Ascending aorta (tissue), 2 donors: ENCODE measurements around the gene FRAS1. TPM values are rescaled to one million over a fixed set of nuclear protein-coding genes. Genes with fewer than 3 reads are reported as not detected.
"Not testable (repeated sequence)": the region's sequence is repeated elsewhere in the genome, so short reads cannot be mapped to it uniquely, and the experiment has no call there.

Source experiments
- DNase-seq, 2 donors: peaks; one replicate each; pipeline ENCODE4 v3.0.0-alpha.2; 2019; ENCODE audit warnings: low spot score in 2 of 2
- H3K27ac ChIP-seq, 2 donors: fragments of 200-600 bp; sonication (generic); one replicate each; pipeline ENCODE4 v1.5.1; 2016 to 2017; ENCODE audit warnings: mild to moderate bottlenecking in 1 of 2
- H3K27me3 ChIP-seq: fragments of 200-600 bp; sonication (generic); one replicate; pipeline ENCODE4 v1.5.1; 2017
- H3K36me3 ChIP-seq, 2 donors: fragments of 200-600 bp; sonication (generic); one replicate each; pipeline ENCODE4 v1.5.1; 2016
- H3K4me1 ChIP-seq, 2 donors: fragments of 200-600 bp; sonication (generic); one replicate each; pipeline ENCODE4 v1.5.1; 2016 to 2017; ENCODE audit warnings: mild to moderate bottlenecking in 1 of 2
- H3K4me3 ChIP-seq, 2 donors: fragments of 200-600 bp; sonication (generic); one replicate each; pipeline ENCODE4 v1.5.1; 2016 to 2017; ENCODE audit warnings: mild to moderate bottlenecking in 1 of 2
- H3K9me3 ChIP-seq, 2 donors: fragments of 200-600 bp; sonication (generic); one replicate each; pipeline ENCODE4 v1.5.1; 2016
- CTCF ChIP-seq, 3 experiments: fragments of 200-600 bp in 2 of 3; fragments of 450-650 bp in 1 of 3; sonication (generic) in 2 of 3; IDR thresholded peaks; one replicate each; pipeline ENCODE4 v1.5.1; 2016 to 2019; ENCODE audit warnings: antibody characterized with exemption in 3 of 3, mild to moderate bottlenecking in 1 of 3, moderate library complexity in 1 of 3
- intact Hi-C: fragments of 100-400 bp; cut with DNase I; formaldehyde crosslinking; loops from one replicate; pipeline ENCODE4 v1.15.1; 2023
- total RNA-seq: library from RNA; depleted of rRNA; stranded (reverse); fragments of >200 nt; gene quantifications from one replicate; pipeline ENCODE4 v1.1.0, GENCODE V29; 2016

Gene FRAS1
- total RNA-seq, 1 donor from 2014 or later = 0.75 TPM

- Histone ChIP-seq H3K9me3 (no peaks in the 10 kb centered on the region), H3K4me1 (no peaks in the 10 kb centered on the region), H3K27ac (no peak overlapping the region), H3K27me3 (no peaks in the 10 kb centered on the region), H3K4me3 (no peak overlapping the region), H3K36me3 (no peaks in the 10 kb centered on the region)
- intact Hi-C loops = no loop called here
- TF ChIP-seq CTCF (IDR thresholded peaks at IDR 0.05) = no peak
- DNase-seq = no peak
Observed at GRCh38 chr4:78298618-78299017, 241.5 kb downstream of the FRAS1 start.

- no peak for DNase-seq
- Histone ChIP-seq H3K36me3 (no peaks in the 10 kb centered on the region), H3K27ac (no peak overlapping the region), H3K9me3 (no peaks in the 10 kb centered on the region), H3K4me1 (no peaks in the 10 kb centered on the region), H3K27me3 (no peaks in the 10 kb centered on the region), H3K4me3 (no peak overlapping the region)
- no peak for TF ChIP-seq CTCF (IDR thresholded peaks at IDR 0.05)
- intact Hi-C loops = no loop called here
Observed at GRCh38 chr4:78299565-78299972, 242.4 kb downstream of the FRAS1 start.

- H3K4me1 ChIP-seq, intact Hi-C loops, DNase-seq, H3K36me3 ChIP-seq, H3K9me3 ChIP-seq, H3K4me3 ChIP-seq, H3K27ac ChIP-seq, H3K27me3 ChIP-seq: not testable (repeated sequence)
Observed at GRCh38 chr4:78307263-78307662, 250.1 kb downstream of the FRAS1 start.

GRCh38 chr4:78308517-78308916 lies 251.4 kb downstream of the FRAS1 start:
- Histone ChIP-seq H3K36me3 (no peaks in the 10 kb centered on the region), H3K27me3 (no peaks in the 10 kb centered on the region), H3K4me1 (no peaks in the 10 kb centered on the region), H3K9me3 (no peaks in the 10 kb centered on the region), H3K27ac (no peak overlapping the region), H3K4me3 (no peak overlapping the region)
- DNase-seq = no peak
- intact Hi-C loops = no loop called here
- TF ChIP-seq CTCF (IDR thresholded peaks at IDR 0.05) = no peak

- Histone ChIP-seq H3K36me3 (no peaks in the 10 kb centered on the region), H3K4me1 (no peaks in the 10 kb centered on the region), H3K9me3 (no peaks in the 10 kb centered on the region), H3K27me3 (no peaks in the 10 kb centered on the region), H3K4me3 (no peak overlapping the region), H3K27ac (no peak overlapping the region)
- intact Hi-C loops = no loop called here
- no peak for TF ChIP-seq CTCF (IDR thresholded peaks at IDR 0.05)
- DNase-seq = no peak
Observed at GRCh38 chr4:78309352-78309751, 252.2 kb downstream of the FRAS1 start.

- no peak for TF ChIP-seq CTCF (IDR thresholded peaks at IDR 0.05)
- no peaks in the 10 kb centered on the region for H3K4me1 ChIP-seq
- H3K36me3 ChIP-seq = no peaks in the 10 kb centered on the region
- no peak overlapping the region for H3K27ac ChIP-seq
- H3K27me3 ChIP-seq = no peaks in the 10 kb centered on the region
- H3K4me3 ChIP-seq = no peak overlapping the region
- intact Hi-C loops = no loop called here
- no peak for DNase-seq
- no peaks in the 10 kb centered on the region for H3K9me3 ChIP-seq
Observed at GRCh38 chr4:78310007-78310739, 253.1 kb downstream of the FRAS1 start.
